ENCODE results near the gene ERICH6.

The ERICH6 gene

GRCh38 chr3:150722267-150722666, 18.5 kb upstream of the ERICH6 start:
- Histone ChIP-seq H3K4me1 (ENCODE audit: control insufficient read depth in 2 of 2, insufficient read depth in 2 of 2, low read length in 2 of 2) (peaks cover 8 to 11% of the 10 kb centered on the region in 2 donors), H3K36me3 (ENCODE audit: control insufficient read depth in 2 of 2, insufficient read depth in 2 of 2, low read length in 2 of 2) (no peaks in the 10 kb centered on the region)

DNA sequence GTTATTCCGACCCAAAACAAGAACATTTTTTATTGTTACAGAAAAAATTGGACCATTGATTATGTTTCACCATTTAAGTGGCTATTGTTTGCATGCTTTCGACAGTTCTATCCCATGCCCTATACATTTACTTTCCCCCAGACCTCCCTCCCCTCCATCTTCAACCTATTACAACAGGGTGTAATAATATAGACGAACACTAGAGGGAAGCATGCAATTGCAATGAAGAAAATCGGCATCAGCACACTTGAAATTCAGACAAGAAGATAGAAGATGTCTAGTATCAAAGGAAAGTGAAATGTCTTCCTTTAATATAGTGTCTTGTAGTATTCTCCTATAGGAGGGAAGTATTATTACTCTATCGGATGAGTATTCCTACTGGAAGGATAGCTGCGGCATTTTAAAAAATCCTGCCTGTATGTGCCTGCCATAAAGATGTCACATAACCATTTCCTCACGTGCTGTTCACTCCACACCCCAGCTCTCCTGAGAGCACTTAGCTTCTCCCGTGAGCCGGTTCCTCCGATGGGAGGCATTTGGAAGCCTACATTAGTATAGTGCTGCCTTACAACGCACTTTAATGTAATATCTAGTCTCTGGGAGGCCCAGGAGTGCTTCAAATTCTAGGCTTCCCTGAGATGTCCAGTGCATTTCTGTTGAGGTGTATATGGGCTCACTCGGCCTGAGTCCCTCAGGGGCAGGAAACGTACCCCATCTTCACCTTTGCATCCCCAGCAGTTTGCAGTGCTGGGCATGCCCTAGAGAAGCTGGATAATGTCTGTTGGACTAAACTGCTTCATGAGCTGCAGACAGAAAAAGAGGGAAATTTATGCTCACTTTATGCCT, 17.8 kb upstream of the ERICH6 start:
- no peak overlapping the region for H3K27ac ChIP-seq (ENCODE audit: low read depth in 2 of 2, low read length in 2 of 2)
- H3K36me3 ChIP-seq (ENCODE audit: control insufficient read depth in 2 of 2, insufficient read depth in 2 of 2, low read length in 2 of 2): no peaks in the 10 kb centered on the region
- no peaks in the 10 kb centered on the region for H3K27me3 ChIP-seq (ENCODE audit: control insufficient read depth in 2 of 2, insufficient read depth in 2 of 2, low read length in 2 of 2)
- peak overlapping the region; percentile 5 to 47 for H3K9ac ChIP-seq (ENCODE audit: low read depth in 1 of 2, low read length in 2 of 2)
- H3K9me3 ChIP-seq (ENCODE audit: control insufficient read depth in 2 of 2, low read length in 2 of 2): no peaks in the 10 kb centered on the region
- H3K4me1 ChIP-seq (ENCODE audit: control insufficient read depth in 2 of 2, insufficient read depth in 2 of 2, low read length in 2 of 2): peaks cover 8 to 11% of the 10 kb centered on the region in 2 donors
- no peak overlapping the region for H3K4me3 ChIP-seq (ENCODE audit: low read length in 2 of 2)

More at GRCh38 chr3:150722267-150722666, 18.5 kb upstream of the ERICH6 start:
- Histone ChIP-seq H3K27me3 (ENCODE audit: control insufficient read depth in 2 of 2, insufficient read depth in 2 of 2, low read length in 2 of 2) (no peaks in the 10 kb centered on the region), H3K27ac (ENCODE audit: low read depth in 2 of 2, low read length in 2 of 2) (no peak overlapping the region), H3K9me3 (ENCODE audit: control insufficient read depth in 2 of 2, low read length in 2 of 2) (no peaks in the 10 kb centered on the region), H3K4me3 (ENCODE audit: low read length in 2 of 2) (no peak overlapping the region), H3K9ac (ENCODE audit: low read depth in 1 of 2, low read length in 2 of 2) (no peak overlapping the region)

DNA sequence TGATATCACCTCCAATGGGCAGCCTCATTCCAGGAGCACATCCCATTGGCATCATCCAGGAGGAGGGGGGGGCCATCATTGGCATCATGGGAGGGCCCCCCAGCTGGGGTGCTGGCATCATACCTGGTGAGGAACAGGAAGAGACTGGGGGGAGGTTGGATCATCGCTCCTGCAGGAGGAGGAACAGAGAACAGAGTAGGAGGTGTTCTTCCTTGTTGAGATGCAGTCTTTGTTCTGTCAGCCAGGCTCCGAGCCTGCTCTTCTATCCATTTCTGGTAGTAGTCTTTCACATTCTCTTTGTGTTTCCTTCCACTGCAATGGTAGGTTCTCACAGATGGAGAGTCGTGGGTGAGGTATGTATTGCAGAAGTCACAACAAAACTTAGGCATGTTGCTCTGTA, 16.7 kb upstream of the ERICH6 start:
- no peaks in the 10 kb centered on the region for H3K9me3 ChIP-seq (ENCODE audit: control insufficient read depth in 2 of 2, low read length in 2 of 2)
- peaks cover 7 to 9% of the 10 kb centered on the region in 2 donors for H3K4me1 ChIP-seq (ENCODE audit: control insufficient read depth in 2 of 2, insufficient read depth in 2 of 2, low read length in 2 of 2)

GRCh38 chr3:150710097-150710496, 6.4 kb upstream of the ERICH6 start:
- no peaks in the 10 kb centered on the region for H3K36me3 ChIP-seq (ENCODE audit: control insufficient read depth in 2 of 2, insufficient read depth in 2 of 2, low read length in 2 of 2)
- H3K27me3 ChIP-seq (ENCODE audit: control insufficient read depth in 2 of 2, insufficient read depth in 2 of 2, low read length in 2 of 2): no peaks in the 10 kb centered on the region

More for the DNA sequence above, 16.7 kb upstream of the ERICH6 start:
- Histone ChIP-seq H3K27me3 (ENCODE audit: control insufficient read depth in 2 of 2, insufficient read depth in 2 of 2, low read length in 2 of 2) (no peaks in the 10 kb centered on the region), H3K9ac (ENCODE audit: low read depth in 1 of 2, low read length in 2 of 2) (no peak overlapping the region), H3K4me3 (ENCODE audit: low read length in 2 of 2) (no peak overlapping the region), H3K27ac (ENCODE audit: low read depth in 2 of 2, low read length in 2 of 2) (no peak overlapping the region), H3K36me3 (ENCODE audit: control insufficient read depth in 2 of 2, insufficient read depth in 2 of 2, low read length in 2 of 2) (no peaks in the 10 kb centered on the region)

DNA sequence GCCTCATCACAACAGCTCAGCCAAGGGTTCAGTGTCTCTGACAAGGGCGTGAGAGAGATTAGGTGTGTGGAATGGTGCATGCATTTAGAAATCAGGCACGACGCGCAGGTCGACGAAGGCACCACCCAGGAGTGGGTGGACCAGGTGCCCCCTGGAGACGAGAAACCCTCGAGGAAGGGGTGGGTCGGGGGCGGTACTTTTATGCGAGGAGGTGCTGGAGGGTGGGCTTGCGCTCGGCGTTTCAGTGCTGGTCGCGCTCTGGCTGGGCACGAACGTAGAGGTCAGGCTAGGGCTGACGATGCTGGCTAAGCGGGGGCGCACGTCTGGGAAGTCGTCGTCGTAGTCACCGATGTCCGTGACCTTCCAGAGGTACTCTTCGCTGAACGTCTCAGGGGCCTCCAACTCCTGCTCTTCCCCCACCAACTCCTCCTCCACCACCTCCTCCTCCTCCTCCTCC, 393 bp downstream of the ERICH6 start:
- H3K9ac ChIP-seq (ENCODE audit: low read depth in 1 of 2, low read length in 2 of 2): peak overlapping the region; percentile 77 to 81
- no peaks in the 10 kb centered on the region for H3K27me3 ChIP-seq (ENCODE audit: control insufficient read depth in 2 of 2, insufficient read depth in 2 of 2, low read length in 2 of 2)
- no peaks in the 10 kb centered on the region for H3K36me3 ChIP-seq (ENCODE audit: control insufficient read depth in 2 of 2, insufficient read depth in 2 of 2, low read length in 2 of 2)
- no peaks in the 10 kb centered on the region for H3K9me3 ChIP-seq (ENCODE audit: control insufficient read depth in 2 of 2, low read length in 2 of 2)
- H3K4me1 ChIP-seq (ENCODE audit: control insufficient read depth in 2 of 2, insufficient read depth in 2 of 2, low read length in 2 of 2): peaks cover 2 to 12% of the 10 kb centered on the region in 2 donors
- peak overlapping the region; percentile 70 to 72 for H3K27ac ChIP-seq (ENCODE audit: low read depth in 2 of 2, low read length in 2 of 2)
- H3K4me3 ChIP-seq (ENCODE audit: low read length in 2 of 2): peak overlapping the region; percentile 89 to 92

More at GRCh38 chr3:150710097-150710496, 6.4 kb upstream of the ERICH6 start:
- Histone ChIP-seq H3K27ac (ENCODE audit: low read depth in 2 of 2, low read length in 2 of 2) (no peak overlapping the region), H3K9ac (ENCODE audit: low read depth in 1 of 2, low read length in 2 of 2) (no peak overlapping the region), H3K9me3 (ENCODE audit: control insufficient read depth in 2 of 2, low read length in 2 of 2) (no peaks in the 10 kb centered on the region), H3K4me1 (ENCODE audit: control insufficient read depth in 2 of 2, insufficient read depth in 2 of 2, low read length in 2 of 2) (no peaks in the 10 kb centered on the region), H3K4me3 (ENCODE audit: low read length in 2 of 2) (no peak overlapping the region)

GRCh38 chr3:150699068-150699639, 4.6 kb downstream of the ERICH6 start:
- Histone ChIP-seq H3K4me1 (ENCODE audit: control insufficient read depth in 2 of 2, insufficient read depth in 2 of 2, low read length in 2 of 2) (peaks cover 0 to 8% of the 10 kb centered on the region in 2 donors), H3K9me3 (ENCODE audit: control insufficient read depth in 2 of 2, low read length in 2 of 2) (no peaks in the 10 kb centered on the region), H3K9ac (ENCODE audit: low read depth in 1 of 2, low read length in 2 of 2) (no peak overlapping the region), H3K36me3 (ENCODE audit: control insufficient read depth in 2 of 2, insufficient read depth in 2 of 2, low read length in 2 of 2) (no peaks in the 10 kb centered on the region), H3K27ac (ENCODE audit: low read depth in 2 of 2, low read length in 2 of 2) (no peak overlapping the region), H3K4me3 (ENCODE audit: low read length in 2 of 2) (no peak overlapping the region), H3K27me3 (ENCODE audit: control insufficient read depth in 2 of 2, insufficient read depth in 2 of 2, low read length in 2 of 2) (no peaks in the 10 kb centered on the region)

DNA sequence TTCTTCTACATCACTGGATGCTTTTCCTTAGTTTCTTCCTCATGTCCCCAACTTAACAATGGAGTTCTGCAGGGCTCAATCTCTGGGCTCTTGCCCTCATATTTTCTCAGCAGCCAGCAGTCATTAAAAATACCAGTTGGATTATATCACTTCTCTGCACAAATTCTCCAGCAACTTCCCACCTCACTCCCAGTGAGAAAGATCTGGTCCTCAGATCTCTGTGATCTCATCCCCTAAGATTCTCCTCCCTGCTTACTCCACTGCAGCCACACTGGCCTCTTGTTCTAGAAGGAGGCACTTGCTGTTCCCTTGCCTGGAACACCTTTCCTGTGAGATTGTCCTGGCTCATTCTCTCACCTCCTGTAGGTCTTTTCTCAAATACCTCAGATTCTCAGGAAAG, 6.1 kb downstream of the ERICH6 start:
- Histone ChIP-seq H3K36me3 (ENCODE audit: control insufficient read depth in 2 of 2, insufficient read depth in 2 of 2, low read length in 2 of 2) (no peaks in the 10 kb centered on the region), H3K27me3 (ENCODE audit: control insufficient read depth in 2 of 2, insufficient read depth in 2 of 2, low read length in 2 of 2) (no peaks in the 10 kb centered on the region), H3K9ac (ENCODE audit: low read depth in 1 of 2, low read length in 2 of 2) (no peak overlapping the region), H3K4me3 (ENCODE audit: low read length in 2 of 2) (no peak overlapping the region), H3K27ac (ENCODE audit: low read depth in 2 of 2, low read length in 2 of 2) (no peak overlapping the region), H3K9me3 (ENCODE audit: control insufficient read depth in 2 of 2, low read length in 2 of 2) (peaks cover 0 to 2% of the 10 kb centered on the region in 2 donors), H3K4me1 (ENCODE audit: control insufficient read depth in 2 of 2, insufficient read depth in 2 of 2, low read length in 2 of 2) (no peaks in the 10 kb centered on the region)

DNA sequence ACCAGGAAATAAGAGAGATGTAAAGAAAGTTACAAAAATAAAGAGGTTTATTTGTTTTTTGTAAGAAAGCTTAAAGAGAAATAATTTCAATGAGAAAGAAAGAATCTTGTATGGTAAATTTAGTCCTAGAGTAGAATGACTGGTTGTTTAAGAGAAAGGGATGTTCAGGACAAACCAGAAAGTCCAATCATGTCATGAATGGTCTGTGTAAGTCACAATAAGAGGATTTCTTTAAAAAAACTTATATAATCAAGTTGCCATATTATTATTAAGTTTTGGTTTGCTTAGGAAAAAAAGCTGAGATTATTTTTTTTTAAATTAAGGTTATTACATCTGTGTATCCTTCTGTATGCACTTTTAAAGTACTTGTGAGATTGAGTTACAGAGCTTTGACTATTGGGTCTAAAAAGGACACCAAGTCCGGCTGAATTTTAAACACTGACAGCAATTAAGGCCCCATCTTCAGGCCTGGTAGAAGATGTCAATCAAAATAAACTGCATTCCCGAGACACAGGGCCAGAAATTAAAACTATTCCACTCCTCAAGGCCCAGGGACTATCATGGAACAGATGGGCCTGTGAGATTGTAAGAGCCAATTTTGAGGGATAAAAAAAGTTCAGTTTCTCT, 12.2 kb downstream of the ERICH6 start:
- H3K36me3 ChIP-seq (ENCODE audit: control insufficient read depth in 2 of 2, insufficient read depth in 2 of 2, low read length in 2 of 2): no peaks in the 10 kb centered on the region
- H3K4me3 ChIP-seq (ENCODE audit: low read length in 2 of 2): no peak overlapping the region

GRCh38 chr3:150687613-150688012, 16.1 kb downstream of the ERICH6 start:
- no peak overlapping the region for H3K27ac ChIP-seq (ENCODE audit: low read depth in 2 of 2, low read length in 2 of 2)
- H3K4me3 ChIP-seq (ENCODE audit: low read length in 2 of 2): no peak overlapping the region
- H3K27me3 ChIP-seq (ENCODE audit: control insufficient read depth in 2 of 2, insufficient read depth in 2 of 2, low read length in 2 of 2): no peaks in the 10 kb centered on the region
- no peaks in the 10 kb centered on the region for H3K36me3 ChIP-seq (ENCODE audit: control insufficient read depth in 2 of 2, insufficient read depth in 2 of 2, low read length in 2 of 2)
- H3K9me3 ChIP-seq (ENCODE audit: control insufficient read depth in 2 of 2, low read length in 2 of 2): no peaks in the 10 kb centered on the region
- no peak overlapping the region for H3K9ac ChIP-seq (ENCODE audit: low read depth in 1 of 2, low read length in 2 of 2)
- no peaks in the 10 kb centered on the region for H3K4me1 ChIP-seq (ENCODE audit: control insufficient read depth in 2 of 2, insufficient read depth in 2 of 2, low read length in 2 of 2)

More for the DNA sequence above, 12.2 kb downstream of the ERICH6 start:
- H3K27me3 ChIP-seq (ENCODE audit: control insufficient read depth in 2 of 2, insufficient read depth in 2 of 2, low read length in 2 of 2): no peaks in the 10 kb centered on the region
- no peak overlapping the region for H3K9ac ChIP-seq (ENCODE audit: low read depth in 1 of 2, low read length in 2 of 2)
- H3K27ac ChIP-seq (ENCODE audit: low read depth in 2 of 2, low read length in 2 of 2): no peak overlapping the region
- H3K4me1 ChIP-seq (ENCODE audit: control insufficient read depth in 2 of 2, insufficient read depth in 2 of 2, low read length in 2 of 2): no peaks in the 10 kb centered on the region
- H3K9me3 ChIP-seq (ENCODE audit: control insufficient read depth in 2 of 2, low read length in 2 of 2): peaks cover 0 to 2% of the 10 kb centered on the region in 2 donors

DNA sequence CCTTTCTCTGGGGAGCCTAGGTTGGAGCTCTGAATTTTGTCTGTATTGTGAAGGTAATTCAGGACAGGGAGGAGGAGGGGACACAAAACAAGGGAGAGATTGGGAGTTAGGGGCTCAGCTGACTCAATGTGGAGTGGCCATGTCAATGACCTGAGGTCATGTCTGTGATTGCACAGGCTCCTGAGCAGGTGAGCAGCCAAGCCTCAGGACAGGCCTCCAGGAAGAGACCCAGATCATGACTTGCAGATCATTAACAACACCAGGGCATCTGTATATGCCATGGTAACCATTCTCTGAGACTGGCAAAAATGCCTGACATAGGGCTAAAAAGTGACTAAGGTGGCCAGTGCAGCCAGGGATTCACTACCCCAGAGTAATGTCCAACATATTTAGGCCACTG, 20.9 kb downstream of the ERICH6 start:
- H3K27me3 ChIP-seq (ENCODE audit: control insufficient read depth in 2 of 2, insufficient read depth in 2 of 2, low read length in 2 of 2): no peaks in the 10 kb centered on the region
- no peaks in the 10 kb centered on the region for H3K36me3 ChIP-seq (ENCODE audit: control insufficient read depth in 2 of 2, insufficient read depth in 2 of 2, low read length in 2 of 2)
- H3K9ac ChIP-seq (ENCODE audit: low read depth in 1 of 2, low read length in 2 of 2): no peak overlapping the region
- no peak overlapping the region for H3K4me3 ChIP-seq (ENCODE audit: low read length in 2 of 2)
- H3K9me3 ChIP-seq (ENCODE audit: control insufficient read depth in 2 of 2, low read length in 2 of 2): no peaks in the 10 kb centered on the region
- no peaks in the 10 kb centered on the region for H3K4me1 ChIP-seq (ENCODE audit: control insufficient read depth in 2 of 2, insufficient read depth in 2 of 2, low read length in 2 of 2)
- H3K27ac ChIP-seq (ENCODE audit: low read depth in 2 of 2, low read length in 2 of 2): no peak overlapping the region
